Pulmonary artery endothelial cell (primary cell): ENCODE measurements around the gene FARS2. TPM values are rescaled to one million over a fixed set of nuclear protein-coding genes. Genes with fewer than 3 reads are reported as not detected.
"Not testable (repeated sequence)": the region's sequence is repeated elsewhere in the genome, so short reads cannot be mapped to it uniquely, and the experiment has no call there.

ENCODE experiments used
- DNase-seq: peaks from one replicate; pipeline ENCODE4 v3.0.0-alpha.2; 2011; ENCODE audit warnings: low read depth, low spot score
- total RNA-seq: library from RNA; depleted of rRNA; stranded (reverse); fragments of >200 nt; gene quantifications from 2 replicates; pipeline ENCODE4 v1.2.3, GENCODE V29; 2014

The FARS2 gene
- total RNA-seq, 1 donor from 2014 or later = 33.0 TPM

DNA sequence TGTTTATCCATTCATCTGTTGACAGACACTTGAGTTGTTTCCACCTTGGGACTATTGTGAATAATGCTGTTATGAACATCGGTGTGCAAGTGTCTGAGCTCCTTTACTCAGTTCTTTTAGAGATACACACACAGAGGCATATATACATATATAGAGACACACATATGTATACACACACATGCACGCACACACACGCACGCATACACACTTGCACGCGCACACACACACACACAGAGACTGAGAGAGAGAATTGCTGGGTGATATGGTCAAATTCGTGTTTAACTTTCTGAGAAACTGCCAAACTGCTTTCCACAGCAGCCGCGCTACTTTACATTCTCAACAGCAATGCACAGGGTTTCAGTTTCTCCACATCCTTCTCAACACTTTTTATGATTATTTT lies 273.3 kb downstream of the FARS2 start:
- DNase-seq = no peak

DNA sequence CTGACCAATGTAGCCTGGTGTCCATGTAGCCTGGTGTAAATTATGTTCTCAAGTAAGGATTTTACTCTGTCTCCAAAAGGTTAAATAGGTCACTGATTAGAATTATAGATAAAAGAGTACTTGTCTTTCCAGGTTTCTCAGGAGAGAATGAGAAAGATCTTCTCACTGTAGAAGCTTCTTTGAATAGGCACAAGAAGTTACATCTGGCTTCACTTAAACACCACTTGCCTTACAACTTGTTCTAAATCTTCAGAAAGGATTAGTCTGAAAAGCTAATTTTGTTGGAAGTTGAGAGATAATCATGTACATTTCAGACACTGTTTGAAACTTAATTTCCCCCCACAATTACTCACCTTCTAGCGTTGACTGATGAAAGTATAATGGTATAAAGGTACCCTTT lies 275.3 kb downstream of the FARS2 start:
- no peak for DNase-seq

DNA sequence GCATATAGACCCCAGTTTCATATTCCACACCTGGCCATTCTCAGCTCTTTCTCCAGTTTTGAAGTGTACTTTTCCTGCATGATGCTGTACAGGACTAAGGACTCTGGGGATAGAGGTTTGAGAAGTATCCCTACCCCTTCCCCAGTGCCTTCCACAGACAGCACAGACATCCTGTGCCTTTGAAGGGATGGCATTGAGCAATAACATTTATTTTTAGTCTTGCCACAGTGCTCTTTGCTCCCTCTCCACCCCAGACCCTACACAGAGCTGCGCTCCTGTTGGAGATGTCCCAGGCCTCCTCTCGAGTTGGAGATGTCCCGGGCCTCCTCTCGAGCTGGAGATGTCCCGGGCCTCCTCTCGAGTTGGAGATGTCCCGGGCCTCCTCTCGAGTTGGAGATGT lies 275.8 kb downstream of the FARS2 start:
- no peak for DNase-seq

DNA sequence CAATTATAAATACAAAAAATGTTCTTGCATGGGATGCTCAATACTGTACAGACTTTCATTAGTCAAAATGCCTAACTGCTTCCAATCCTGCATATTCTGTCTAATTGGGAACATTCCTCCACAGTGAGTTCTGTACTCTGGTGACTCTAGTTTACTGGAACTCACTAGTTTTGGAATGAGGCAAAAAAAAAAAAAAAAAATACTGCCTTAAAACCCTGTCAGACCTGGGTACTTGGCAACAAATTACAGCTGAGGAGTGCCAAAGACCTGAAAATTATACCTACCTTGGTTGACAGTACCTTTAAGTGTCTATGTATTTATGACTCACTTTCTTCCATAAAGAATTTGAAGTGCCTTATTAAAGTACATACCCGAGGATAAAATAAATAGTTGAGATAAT lies 276.7 kb downstream of the FARS2 start:
- no peak for DNase-seq

DNA sequence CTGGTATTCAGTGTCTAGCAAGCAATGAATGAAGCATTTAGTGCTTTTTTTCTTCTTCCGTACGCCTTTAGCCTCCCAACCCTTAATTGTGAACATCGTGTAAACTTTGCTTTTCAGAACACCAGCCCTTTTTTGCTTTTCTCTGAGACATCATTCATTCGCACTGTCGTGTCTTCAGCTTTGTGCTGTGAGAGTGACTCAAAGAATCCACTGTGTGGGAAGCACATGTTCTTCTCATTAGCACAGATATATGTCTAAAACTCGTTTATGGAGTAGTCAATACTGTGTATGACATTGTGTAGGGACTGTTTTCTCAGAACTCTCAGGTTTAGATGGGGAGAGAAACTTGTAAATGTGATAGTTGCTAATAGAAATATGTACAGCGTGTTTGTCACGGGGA lies 279.1 kb downstream of the FARS2 start:
- no peak for DNase-seq

DNA sequence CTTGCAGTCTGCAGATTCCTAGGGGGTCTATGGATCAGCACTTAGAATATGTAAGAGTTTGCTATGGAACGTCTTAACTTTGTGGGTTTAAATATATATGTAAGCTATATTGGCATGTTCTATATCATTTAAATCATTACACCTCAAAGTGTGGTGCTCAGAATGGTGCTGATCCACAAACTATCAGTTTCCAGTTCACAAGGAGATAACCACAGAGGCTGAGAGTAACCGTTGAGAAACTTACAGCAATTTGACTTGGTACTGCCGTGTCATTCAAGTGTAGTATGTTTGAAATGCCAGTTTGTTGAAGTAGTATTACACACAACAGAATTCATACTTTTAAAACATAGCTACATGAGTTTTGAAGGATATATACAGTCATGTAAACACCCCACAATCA lies 279.7 kb downstream of the FARS2 start:
- DNase-seq = no peak

DNA sequence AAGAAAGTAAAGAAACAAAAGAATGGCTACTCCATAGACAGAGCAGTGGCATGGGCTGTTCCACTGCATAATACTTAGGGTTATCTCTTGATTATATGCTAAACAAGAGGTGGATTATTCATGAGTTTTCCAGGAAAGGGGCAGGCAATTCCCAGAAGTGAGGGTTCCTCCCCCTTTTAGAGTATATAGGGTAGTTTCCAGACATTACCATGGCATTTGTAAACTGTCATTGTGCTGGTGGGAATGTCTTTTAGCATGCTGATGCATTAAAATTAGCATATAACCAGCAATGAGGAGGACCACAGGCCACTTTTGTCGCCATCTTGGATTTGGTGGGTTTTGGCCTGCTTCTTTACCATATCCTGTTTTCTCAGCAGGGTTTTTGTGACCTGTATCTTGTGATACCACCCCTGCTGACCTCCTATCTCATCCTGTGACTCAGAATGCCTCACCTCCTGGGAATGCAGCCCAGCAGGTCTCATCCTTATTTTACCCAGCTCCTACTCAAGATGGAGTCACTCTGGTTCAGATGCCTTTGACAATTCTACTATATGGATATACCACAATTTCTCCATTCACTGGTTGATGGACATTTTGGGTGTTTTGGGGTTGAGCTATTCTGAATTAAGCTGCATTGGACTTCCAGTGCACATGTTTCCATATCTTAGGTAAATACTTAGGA lies 280.6 kb downstream of the FARS2 start:
- no peak for DNase-seq

DNA sequence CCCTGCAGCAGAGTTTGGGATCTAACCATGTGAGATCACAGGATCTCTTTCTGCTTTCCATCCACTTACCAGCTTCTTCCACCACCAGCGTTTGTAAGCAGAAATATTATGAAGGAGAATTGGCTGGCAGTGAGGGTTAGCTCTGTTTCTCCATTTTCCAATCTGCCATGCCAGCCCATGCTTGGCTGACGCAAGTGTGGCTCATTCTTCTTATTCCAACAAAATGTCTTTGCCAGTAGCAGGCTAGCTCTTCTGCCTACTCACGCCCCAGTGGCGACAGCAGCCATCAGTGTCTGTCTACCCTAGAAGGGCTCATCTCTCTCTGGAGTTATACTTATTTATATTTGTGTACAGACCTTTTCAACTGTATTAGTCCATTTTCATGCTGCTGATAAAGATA lies 286.2 kb downstream of the FARS2 start:
- DNase-seq = no peak

DNA sequence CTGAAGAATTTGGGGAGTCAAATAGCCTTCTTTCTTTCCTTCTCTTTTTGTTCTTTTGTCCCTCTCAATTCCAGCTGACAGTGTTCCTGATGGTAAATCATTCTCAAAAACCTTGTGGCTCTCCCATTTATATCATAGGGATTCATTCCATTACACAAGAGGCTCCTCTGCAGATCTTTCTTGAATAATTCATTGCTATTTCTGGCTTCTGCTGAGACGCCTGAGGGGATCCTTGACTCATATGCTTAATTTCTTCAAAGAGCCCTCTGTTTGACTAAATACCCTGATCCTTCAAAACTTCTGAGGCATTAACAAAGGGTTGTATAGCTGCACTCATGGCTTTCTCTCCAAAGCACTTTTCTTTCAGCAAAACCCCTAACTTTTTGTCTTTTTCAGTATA lies 289.3 kb downstream of the FARS2 start:
- no peak for DNase-seq

DNA sequence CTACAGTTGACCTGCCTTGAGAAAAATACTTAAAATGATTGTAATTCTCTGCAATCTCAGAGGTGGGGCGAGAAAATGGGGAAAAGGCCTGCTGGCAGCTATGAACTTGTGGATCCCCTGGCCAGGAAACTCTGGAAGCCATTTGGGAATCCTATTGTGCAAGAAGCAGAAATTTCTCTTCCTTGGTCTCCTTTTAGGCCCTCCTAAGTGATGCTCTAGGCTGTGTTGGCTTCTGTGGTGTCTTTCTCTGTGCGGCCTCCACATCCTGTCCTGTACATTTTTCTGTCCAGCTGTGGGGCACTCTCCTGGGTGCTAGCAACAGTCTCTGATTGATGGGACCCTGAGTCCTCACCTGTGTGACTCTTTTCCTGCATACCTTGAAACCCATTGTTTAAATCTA lies 290.9 kb downstream of the FARS2 start:
- no peak for DNase-seq

DNA sequence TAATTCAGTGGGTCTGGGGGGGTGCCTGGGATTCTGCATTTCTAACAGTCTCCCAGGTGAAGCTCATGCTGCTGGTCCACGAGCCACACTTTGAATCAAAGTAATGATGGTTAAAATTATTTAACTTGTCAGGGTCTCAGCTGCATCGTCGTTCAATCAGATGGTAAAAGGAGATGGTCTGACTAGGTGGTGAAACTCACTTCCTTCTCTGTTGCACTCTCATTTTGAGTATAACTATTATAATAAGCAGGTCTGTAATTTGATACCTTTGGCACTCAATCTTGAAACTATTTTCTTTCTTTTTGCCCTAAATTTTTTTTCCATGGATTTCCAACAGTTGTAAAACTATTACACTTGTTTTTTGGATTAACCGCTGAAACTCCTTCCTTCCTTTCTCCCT lies 292.5 kb downstream of the FARS2 start:
- no peak for DNase-seq

DNA sequence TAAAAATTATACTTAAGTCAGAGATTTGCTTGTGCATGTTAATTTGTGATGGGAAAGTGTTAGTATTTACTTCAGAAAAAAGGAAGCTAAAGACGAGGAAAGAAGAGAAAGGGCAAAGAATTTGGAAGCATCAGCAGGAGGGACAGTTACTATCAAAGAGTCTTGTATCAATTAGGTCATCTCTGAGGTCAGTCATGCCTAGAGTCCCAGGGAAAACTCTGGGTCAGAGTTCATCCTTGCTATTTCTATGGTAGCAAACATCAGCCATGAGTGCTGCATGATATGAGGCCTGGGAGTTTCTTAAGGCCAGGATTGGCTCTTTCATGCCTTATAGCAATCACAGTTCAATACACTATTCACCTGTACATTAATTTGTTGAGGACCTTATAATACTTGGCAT lies 292.9 kb downstream of the FARS2 start:
- DNase-seq = no peak

DNA sequence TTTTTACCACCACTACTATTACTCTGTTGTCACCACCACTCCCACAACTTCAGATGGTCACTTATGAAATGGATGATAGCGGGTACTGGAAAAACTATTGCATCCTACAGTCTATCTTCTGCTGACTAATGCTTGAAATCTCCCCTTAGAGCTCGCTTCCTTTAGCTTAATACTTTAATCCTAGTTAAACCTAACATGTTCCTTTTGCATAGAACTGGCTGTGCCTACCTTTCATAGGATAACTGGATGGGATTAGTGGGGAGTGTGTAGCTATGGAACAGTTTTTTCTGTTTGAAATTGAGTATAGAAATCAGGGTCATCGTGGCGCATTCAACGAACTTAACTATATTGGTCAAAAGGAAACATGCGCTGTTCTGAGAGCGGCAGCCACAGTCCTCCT lies 294.7 kb downstream of the FARS2 start:
- DNase-seq = no peak

DNA sequence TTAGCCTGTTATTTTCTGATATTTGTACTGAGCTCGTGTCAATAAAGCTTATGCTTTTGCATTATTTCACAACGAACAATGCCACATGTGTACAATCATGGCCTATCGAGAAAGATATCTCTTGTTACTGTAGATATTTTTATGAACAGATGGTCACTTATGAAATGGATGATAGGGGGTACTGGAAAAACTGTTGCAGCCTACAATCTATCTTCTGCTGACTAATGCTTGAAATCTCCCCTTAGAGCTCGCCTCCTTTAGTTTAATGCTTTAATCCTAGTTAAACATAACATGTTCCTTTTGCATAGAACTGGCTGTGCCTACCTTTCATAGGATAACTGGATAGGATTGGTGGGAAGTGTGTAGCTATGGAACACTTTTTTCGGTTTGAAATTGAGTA lies 296.2 kb downstream of the FARS2 start:
- DNase-seq = no peak

DNA sequence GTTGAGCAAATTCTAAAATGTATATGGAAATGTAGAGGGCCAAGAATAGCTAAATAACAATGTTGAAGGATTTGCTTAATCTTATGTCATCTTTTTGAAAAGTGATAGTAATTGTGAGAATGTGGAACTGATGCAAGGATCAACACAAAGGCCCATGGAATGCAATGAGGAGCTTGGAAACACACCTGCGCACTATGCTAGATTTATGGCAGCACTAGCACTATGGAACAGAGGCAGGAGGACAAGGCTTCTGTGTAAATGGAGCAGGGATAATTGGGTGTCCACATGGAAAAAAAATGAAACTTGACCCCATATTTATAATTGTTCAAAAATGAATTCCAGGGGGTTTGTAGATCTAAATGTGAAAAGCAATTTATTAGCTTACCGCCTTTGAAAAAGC lies 298.3 kb downstream of the FARS2 start:
- DNase-seq = no peak

DNA sequence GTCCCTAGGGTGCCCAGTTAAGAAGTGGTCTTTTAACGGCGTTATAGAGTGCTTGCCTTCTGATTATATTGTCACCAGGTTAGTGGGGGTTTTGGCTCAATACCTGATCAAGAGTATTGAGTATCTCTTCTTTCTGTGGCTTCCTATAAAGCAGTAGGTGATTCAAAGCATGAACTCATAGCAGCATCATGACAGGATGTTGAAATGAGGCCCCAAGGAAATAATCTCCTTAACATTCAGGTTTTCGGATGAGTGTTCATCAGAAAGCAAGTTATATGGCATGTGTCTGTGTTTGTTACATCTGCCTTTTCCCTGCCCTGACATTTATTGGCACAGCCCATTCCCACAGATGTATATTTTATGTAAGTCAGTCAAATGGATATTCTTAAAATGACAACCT lies 301.0 kb downstream of the FARS2 start:
- DNase-seq = no peak

DNA sequence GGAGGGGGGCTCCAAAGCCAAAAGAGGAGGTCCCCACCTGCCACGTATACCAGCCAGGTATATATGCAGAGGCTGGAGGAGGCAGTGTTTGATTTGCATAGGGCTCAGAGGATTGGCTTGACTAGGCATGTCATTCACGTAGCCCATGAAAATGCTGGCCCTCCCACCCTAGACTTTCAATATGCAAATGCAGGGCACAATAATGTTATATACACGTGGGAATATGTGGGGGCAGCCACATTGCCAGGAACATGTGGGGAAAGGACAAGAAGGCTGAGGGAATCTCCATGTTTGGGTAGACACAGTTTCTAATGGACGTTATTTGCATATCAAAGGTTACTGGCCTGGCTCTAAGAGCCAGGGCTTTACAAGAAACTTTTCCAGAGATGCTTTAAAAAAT lies 301.8 kb downstream of the FARS2 start:
- DNase-seq = no peak

DNA sequence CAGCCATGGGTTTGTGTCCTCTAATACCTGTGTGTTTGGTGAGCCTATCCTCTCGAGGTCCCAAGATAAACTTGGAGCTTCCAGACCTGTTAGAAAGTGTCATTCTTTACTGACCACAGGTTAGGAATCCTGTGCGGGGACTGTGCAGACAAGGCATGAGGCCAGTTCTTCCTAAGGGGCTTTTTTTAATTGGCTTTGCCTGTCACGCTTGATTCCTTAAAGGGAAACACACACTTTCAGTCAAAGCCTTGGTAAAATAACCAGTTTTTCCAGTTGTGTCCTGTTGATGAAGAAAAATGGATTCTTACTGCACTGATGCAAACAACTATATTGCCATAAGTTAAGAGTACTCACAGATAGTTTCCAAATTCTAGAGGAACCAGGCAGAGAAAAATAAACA lies 303.4 kb downstream of the FARS2 start:
- not testable (repeated sequence) for DNase-seq

DNA sequence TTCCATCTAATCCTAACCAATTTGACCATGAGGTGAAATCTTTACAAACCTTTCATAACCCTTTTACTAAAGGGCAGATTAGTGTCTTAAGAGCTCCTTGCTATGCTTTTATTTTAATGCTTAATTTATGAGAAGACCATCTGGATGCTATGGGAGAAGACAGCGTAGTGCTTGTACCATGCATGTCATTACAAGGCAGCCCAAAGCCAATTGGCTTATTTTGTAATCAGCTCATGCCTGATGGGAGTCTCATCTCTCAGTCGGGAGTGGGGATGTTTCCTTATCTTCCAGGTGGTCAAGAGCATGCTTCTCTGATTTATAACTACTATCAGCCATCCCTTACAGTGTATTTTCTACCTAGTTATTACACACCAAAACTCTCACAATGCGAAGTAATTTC lies 304.7 kb downstream of the FARS2 start:
- DNase-seq = no peak

DNA sequence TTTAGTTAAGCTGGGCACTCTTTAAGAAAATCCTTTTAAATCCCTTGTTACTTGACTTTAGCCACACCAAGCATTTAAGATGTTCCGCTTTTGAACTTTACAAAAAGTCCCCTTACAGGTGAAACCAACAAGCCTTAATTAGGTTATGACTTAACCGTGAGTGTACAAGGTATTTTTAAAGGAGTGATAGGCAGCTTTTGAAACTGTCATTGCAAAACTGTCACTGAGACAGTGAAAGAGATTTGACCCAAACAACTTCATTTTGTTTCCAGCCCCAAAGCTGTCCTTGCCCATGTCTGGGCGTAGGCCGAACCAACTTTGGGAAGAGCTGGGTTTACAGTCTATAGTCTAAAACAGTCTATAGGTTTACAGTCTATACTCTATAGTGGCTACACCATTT lies 305.4 kb downstream of the FARS2 start:
- no peak for DNase-seq

DNA sequence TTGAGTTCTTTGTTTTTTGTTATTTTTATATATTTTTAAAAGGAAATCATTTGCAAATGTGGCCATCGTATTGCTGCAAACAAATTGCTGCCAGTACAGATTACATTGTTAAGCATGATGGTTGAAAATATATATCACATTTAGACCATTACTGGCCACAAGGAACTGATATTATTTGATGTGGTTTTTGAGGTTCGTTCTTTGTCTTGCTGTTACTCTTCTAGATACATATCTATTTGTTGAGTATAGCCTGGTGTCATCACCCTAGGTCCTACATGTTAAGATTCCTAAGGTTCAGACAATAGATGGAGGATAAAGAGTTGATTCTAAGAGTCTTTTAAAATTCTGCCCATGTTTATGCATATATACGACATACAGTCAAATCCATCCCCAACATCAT lies 306.0 kb downstream of the FARS2 start:
- DNase-seq = no peak

DNA sequence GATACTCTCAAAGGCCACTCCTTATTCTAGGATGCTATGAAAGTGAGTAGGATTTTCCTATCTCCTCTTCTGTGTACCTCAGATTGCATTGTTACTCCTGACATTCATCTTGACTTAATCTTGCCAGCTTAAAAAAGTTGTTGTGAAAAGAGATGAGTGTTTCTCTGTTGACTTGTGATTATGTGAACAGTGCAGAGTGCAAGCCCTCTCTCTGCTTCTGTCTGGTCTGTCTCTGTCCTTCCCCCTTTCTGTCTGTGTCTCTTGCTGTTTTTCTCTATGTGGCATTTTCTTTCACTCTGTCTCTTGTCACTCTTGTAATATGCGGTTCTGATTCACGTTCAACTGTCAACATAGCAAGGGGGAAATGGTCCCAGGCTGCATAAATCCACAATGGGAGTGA lies 306.6 kb downstream of the FARS2 start:
- DNase-seq = no peak

DNA sequence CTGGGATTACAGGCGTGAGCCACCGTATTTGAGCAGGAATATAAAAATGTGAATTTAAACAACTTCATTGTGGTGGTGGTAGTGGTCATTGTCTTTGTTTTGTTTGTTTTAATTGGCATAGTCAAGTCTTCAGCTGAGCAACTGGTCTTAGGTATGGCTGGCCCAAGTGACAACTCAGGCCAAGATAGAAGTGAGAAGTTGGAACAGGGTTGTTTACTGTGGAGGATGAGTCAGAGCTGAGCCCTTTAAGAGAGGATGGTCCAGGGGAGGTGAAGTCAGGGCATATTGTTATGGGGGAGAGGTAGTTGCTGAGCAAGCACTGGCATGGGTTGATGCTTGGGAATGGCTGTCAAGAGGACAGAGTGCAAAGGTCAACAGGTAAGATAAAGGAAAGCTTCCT lies 308.2 kb downstream of the FARS2 start:
- DNase-seq = no peak

DNA sequence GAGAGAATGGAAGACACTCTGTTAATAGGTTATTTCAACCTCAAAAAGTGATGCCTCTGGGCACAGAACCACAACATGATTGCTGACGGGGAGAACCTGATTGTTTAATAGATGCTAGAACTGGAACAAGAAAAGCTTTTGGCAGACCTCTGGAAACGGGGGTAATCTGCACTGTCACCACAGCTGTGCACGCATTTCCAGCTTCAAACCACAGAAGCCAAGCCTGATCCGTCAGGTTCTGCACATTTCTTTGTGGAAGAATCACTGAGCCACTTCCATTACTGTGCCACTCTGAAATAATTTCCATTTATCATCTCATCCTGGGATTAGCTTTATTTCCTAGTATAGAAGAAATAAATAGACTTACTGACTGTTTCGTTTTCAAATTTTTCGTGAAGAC lies 309.3 kb downstream of the FARS2 start:
- DNase-seq = no peak
